H1 (cell line): ENCODE data around the gene KCNJ4. TPM values are rescaled to one million over a fixed set of nuclear protein-coding genes. Genes with fewer than 3 reads are reported as not detected.

Experiments used
- CTCF ChIA-PET: fragments of 300-600 bp; sonication (Branson Sonifier 250); formaldehyde crosslinking; loops from one replicate; lab custom pipeline; 2021; ENCODE audit not compliant: partially characterized antibody; lab: Charles Lee
- POLR2A ChIA-PET: fragments of 300-600 bp; sonication (Branson Sonifier 250); formaldehyde crosslinking; loops from one replicate; lab custom pipeline; 2021; ENCODE audit warnings: inconsistent platforms; ENCODE audit not compliant: partially characterized antibody; lab: Charles Lee
- DNase-seq, 2 experiments: peaks; one replicate each; pipeline versions ENCODE4 v3.0.0 to v3.0.0-alpha.2; 2010 to 2022; ENCODE audit warnings: low spot score in 2 of 2, low read depth in 1 of 2, mixed read lengths in 1 of 2
- FAIRE-seq: peaks from 2 replicates; lab custom pipeline; 2011; peaks lifted over from hg19 to GRCh38; lab: Jason Lieb, UNC
- H2AFZ ChIP-seq: 2 replicates; pipeline ENCODE4 v1.8.1; 2012; ENCODE audit warnings: low read length, inconsistent platforms
- H2AK5ac ChIP-seq: 2 replicates; pipeline ENCODE4 v1.6.1; 2013; ENCODE audit warnings: low read depth, low read length
- H2BK120ac ChIP-seq: replicated peaks from 2 replicates; pipeline ENCODE3; 2013; ENCODE audit warnings: low read depth, low read length, inconsistent platforms
- H2BK12ac ChIP-seq: 2 replicates; pipeline ENCODE4 v1.6.1; 2013; ENCODE audit warnings: low read depth, low read length
- H2BK15ac ChIP-seq: 2 replicates; pipeline ENCODE4 v1.6.1; 2013; ENCODE audit warnings: low read length
- H2BK20ac ChIP-seq: 2 replicates; pipeline ENCODE4 v1.6.1; 2013; ENCODE audit warnings: low read length
- H2BK5ac ChIP-seq: 2 replicates; pipeline ENCODE4 v1.6.1; 2013; ENCODE audit warnings: low read depth, low read length
- H3K14ac ChIP-seq: 2 replicates; pipeline ENCODE4 v1.6.1; 2013; ENCODE audit warnings: inconsistent platforms; ENCODE audit not compliant: insufficient read length
- H3K18ac ChIP-seq: 2 replicates; pipeline ENCODE4 v1.6.1; 2013; ENCODE audit warnings: low read length; ENCODE audit errors: extremely low read depth
- H3K23ac ChIP-seq: 2 replicates; pipeline ENCODE4 v1.6.1; 2013; ENCODE audit warnings: inconsistent platforms; ENCODE audit not compliant: insufficient read length
- H3K23me2 ChIP-seq: 2 replicates; pipeline ENCODE4 v1.6.1; 2013; ENCODE audit warnings: low read depth, low read length
- H3K27ac ChIP-seq: 2 replicates; pipeline ENCODE4 v1.6.1; 2011; ENCODE audit warnings: low read depth, low read length, inconsistent platforms
- H3K27me3 ChIP-seq, 4 experiments: replicated peaks in 1 of 4; 1 replicate in 1 of 4; 2 replicates in 3 of 4; pipeline versions ENCODE4 v1.6.1 to v1.8.1; 2011 to 2013; ENCODE audit warnings: low read length in 3 of 4, mild to moderate bottlenecking in 3 of 4, inconsistent platforms in 2 of 4, mixed read lengths in 2 of 4, moderate library complexity in 1 of 4; ENCODE audit not compliant: control insufficient read depth in 3 of 4, insufficient read depth in 3 of 4; ENCODE audit errors: extremely low read depth in 1 of 4
- H3K36me3 ChIP-seq, 4 experiments: 2 replicates each; pipeline versions ENCODE4 v1.6.1 to v1.8.1; 2011 to 2013; ENCODE audit warnings: mild to moderate bottlenecking in 4 of 4, low read length in 3 of 4, moderate library complexity in 2 of 4, control low read depth in 1 of 4, inconsistent platforms in 1 of 4; ENCODE audit not compliant: insufficient read depth in 4 of 4, control insufficient read depth in 2 of 4
- H3K4ac ChIP-seq: replicated peaks from 2 replicates; pipeline ENCODE3; 2013; ENCODE audit warnings: low read length, low read depth, mixed read lengths, inconsistent platforms; ENCODE audit not compliant: insufficient read length
- H3K4me1 ChIP-seq, 4 experiments: replicated peaks in 1 of 4; 1 replicate in 1 of 4; 2 replicates in 3 of 4; pipeline versions ENCODE4 v1.6.1 to v1.8.1; 2011 to 2013; ENCODE audit warnings: low read length in 3 of 4, inconsistent platforms in 2 of 4, mixed read lengths in 1 of 4; ENCODE audit not compliant: insufficient read depth in 4 of 4, control insufficient read depth in 3 of 4
- H3K4me2 ChIP-seq, 2 experiments: 2 replicates each; pipeline versions ENCODE4 v1.6.1 to v1.8.1; 2011 to 2013; ENCODE audit warnings: low read depth in 2 of 2, low read length in 2 of 2, control low read depth in 1 of 2, inconsistent platforms in 1 of 2, mild to moderate bottlenecking in 1 of 2; ENCODE audit not compliant: insufficient read depth in 1 of 2
- H3K4me3 ChIP-seq, 4 experiments: fragments of 200-600, 300-600 bp in 1 of 4; sonication (generic), shearing (Covaris generic), sonication (Bioruptor Twin) in 1 of 4; 2 replicates each; pipeline versions ENCODE4 v1.5.1 to v1.8.1; 2011 to 2016; ENCODE audit warnings: low read length in 4 of 4, low read depth in 3 of 4, control low read depth in 2 of 4, inconsistent platforms in 2 of 4, mild to moderate bottlenecking in 2 of 4, mixed read lengths in 1 of 4, moderate library complexity in 1 of 4; ENCODE audit not compliant: insufficient read depth in 2 of 4; ENCODE audit errors: extremely low read depth in 1 of 4
- H3K56ac ChIP-seq: replicated peaks from 2 replicates; pipeline ENCODE3; 2013; ENCODE audit warnings: low read depth, mild to moderate bottlenecking, mixed read lengths, low read length, inconsistent platforms; ENCODE audit not compliant: insufficient read length
- H3K79me1 ChIP-seq: 2 replicates; pipeline ENCODE4 v1.6.1; 2013; ENCODE audit warnings: low read depth, low read length, control low read depth
- H3K79me2 ChIP-seq, 2 experiments: 2 replicates each; pipeline versions ENCODE4 v1.6.1 to v1.8.1; 2012 to 2013; ENCODE audit warnings: low read length in 2 of 2, mild to moderate bottlenecking in 2 of 2, inconsistent platforms in 1 of 2; ENCODE audit not compliant: insufficient read depth in 2 of 2, control insufficient read depth in 1 of 2
- H3K9ac ChIP-seq, 4 experiments: replicated peaks in 1 of 4; 1 replicate in 1 of 4; 2 replicates in 3 of 4; pipeline versions ENCODE4 v1.6.1 to v1.8.1; 2011 to 2013; ENCODE audit warnings: low read depth in 3 of 4, low read length in 3 of 4, control low read depth in 2 of 4, mild to moderate bottlenecking in 2 of 4, moderate library complexity in 2 of 4, inconsistent platforms in 1 of 4; ENCODE audit errors: extremely low read depth in 1 of 4
- H3K9me3 ChIP-seq, 2 experiments: 2 replicates each; pipeline versions ENCODE4 v1.6.1 to v1.8.1; 2012 to 2013; ENCODE audit warnings: mild to moderate bottlenecking in 2 of 2, moderate library complexity in 2 of 2, control low read depth in 1 of 2, inconsistent platforms in 1 of 2, low read depth in 1 of 2, low read length in 1 of 2, mixed read lengths in 1 of 2; ENCODE audit not compliant: insufficient read depth in 2 of 2
- H4K20me1 ChIP-seq, 2 experiments: replicated peaks in 1 of 2; 2 replicates each; pipeline versions ENCODE3 to v1.8.1; 2011 to 2013; ENCODE audit warnings: inconsistent platforms in 2 of 2, low read length in 2 of 2, mild to moderate bottlenecking in 1 of 2; ENCODE audit not compliant: insufficient read depth in 2 of 2, control insufficient read depth in 1 of 2
- H4K5ac ChIP-seq: 2 replicates; pipeline ENCODE4 v1.6.1; 2013; ENCODE audit warnings: low read length, low read depth, mixed read lengths, inconsistent platforms; ENCODE audit not compliant: insufficient read length
- H4K8ac ChIP-seq: 2 replicates; pipeline ENCODE4 v1.8.0; 2013; ENCODE audit warnings: mild to moderate bottlenecking, moderate library complexity, low read length, inconsistent platforms; ENCODE audit not compliant: insufficient read depth; ENCODE audit errors: extremely low read depth
- H4K91ac ChIP-seq: replicated peaks from 2 replicates; pipeline ENCODE3; 2013; ENCODE audit warnings: low read length, mixed read lengths, inconsistent platforms; ENCODE audit not compliant: insufficient read length
- TEAD4 ChIP-seq: IDR thresholded peaks from 2 replicates; pipeline ENCODE4 v1.6.1; 2012; ENCODE audit warnings: low read depth, low read length, inconsistent platforms, mixed read lengths
- WGBS, 2 experiments: shearing (Covaris generic) in 1 of 2; methylation state at CpG; one replicate each; pipeline versions ENCODE4 v1.1.6 to v1.1.7; 2013 to 2015; ENCODE audit warnings: low lambda C conversion rate in 2 of 2, mixed read lengths in 2 of 2, inconsistent platforms in 1 of 2, low coverage in 1 of 2, missing lambda C conversion rate in 1 of 2; ENCODE audit not compliant: insufficient replicate concordance in 2 of 2, insufficient coverage in 1 of 2, insufficient read length in 1 of 2; ENCODE audit errors: extremely low coverage in 1 of 2, missing lambda C conversion rate in 1 of 2; 5-methylcytosine and 5-hydroxymethylcytosine counted together
- polyA plus RNA-seq, 7 experiments: library from polyadenylated mRNA; depleted of rRNA in 3 of 7; stranded (reverse) in 5 of 7; unstranded in 2 of 7; fragments of >200 nt in 5 of 7; fragments of 200-250 nt in 2 of 7; gene quantifications; 1 replicate in 5 of 7; 2 replicates in 1 of 7; 4 replicates in 1 of 7; pipeline versions ENCODE4 v1.2.1 to v1.2.3, GENCODE V29; 2011 to 2013; ENCODE audit warnings: missing spikeins in 2 of 7, mixed read lengths in 2 of 7
- total RNA-seq: library from RNA; stranded (reverse); fragmentation: NEBNext Ultra II Directional; extraction: Animal tissue kit (Norgen Biotek cat#: 25700); gene quantifications from 2 replicates; pipeline ENCODE4 v1.2.1, GENCODE V29; 2021

KCNJ4 gene
- total and polyA plus RNA-seq, 2 of the 8 experiments (the other 6 are each of a cell fraction or from before 2014, with no cell fraction given), result 1.4 to 2.2 TPM

GRCh38 chr22:38443628-38444521, 11.1 kb downstream of the KCNJ4 start:
- Histone ChIP-seq H3K18ac (no peak overlapping the region), H3K27ac (no peak overlapping the region), H3K4me2 (no peak overlapping the region), H3K4me3 (no peak overlapping the region), H3K4me1 (no peaks in the 10 kb centered on the region), H3K9ac (no peak overlapping the region), H3K9me3 (no peaks in the 10 kb centered on the region), H3K23ac (no peak overlapping the region), H3K36me3 (no peaks in the 10 kb centered on the region), H3K4ac (no peak overlapping the region), H2BK5ac (no peak overlapping the region), H3K79me1 (no peaks in the 10 kb centered on the region; the same call in 1 of the 2 replicates), H3K56ac (no peak overlapping the region), H2BK12ac (no peak overlapping the region), H3K14ac (no peak overlapping the region), H2AFZ (no peak overlapping the region), H2BK120ac (no peak overlapping the region), H4K20me1 (peaks cover 0 to 4% of the 10 kb centered on the region in 2 experiments), H4K91ac (no peak overlapping the region), H2BK20ac (no peak overlapping the region), H4K8ac (no peak overlapping the region), H2AK5ac (no peak overlapping the region), H2BK15ac (no peak overlapping the region), H3K27me3 (no peaks in the 10 kb centered on the region), H3K23me2 (no peaks in the 10 kb centered on the region), H4K5ac (no peak overlapping the region), H3K79me2 (no peaks in the 10 kb centered on the region)
- CTCF ChIA-PET, result interaction anchor here (0.9 to 1.6 kb wide), 5 partner anchors 9 to 31 kb away, joined by 3 to 9 read pairs (median 4); no protein-coding TSS in a partner anchor
- FAIRE-seq (no peak), DNase-seq (no peak)
- POLR2A ChIA-PET, result interaction anchor here (0.7 to 3.3 kb wide), 3 partner anchors 21 to 36 kb away, joined by 3 to 11 read pairs (median 3); no protein-coding TSS in a partner anchor
- WGBS, 2 experiments, result 86% methylated on average over 21 of the region's 21 CpGs; no CpG with 5 or more reads in 1 of the 2 experiments
- TF ChIP-seq TEAD4, result no peak
